Measurements from ENCODE around the gene TBKBP1. TPM values are rescaled to one million over a fixed set of nuclear protein-coding genes. Genes with fewer than 3 reads are reported as not detected.

The TBKBP1 gene
- total and polyA plus RNA-seq, 9 of the 15 experiments (the other 6 are each of a cell fraction or from before 2014, with no cell fraction given): 0.03 to 15.6 (median 6.8) TPM

GRCh38 chr17:47649153-47649971 is 44.6 kb upstream of the TBKBP1 start, which contains the start of gene KPNB1 (continued):
- TF ChIP-seq RERE (CRISPR knock-in tag; IDR thresholded peaks at IDR 0.05; ENCODE audit: borderline replicate concordance) (no peak), ZNF239 (CRISPR knock-in tag; IDR thresholded peaks at IDR 0.05) (no peak), SIN3B (IDR thresholded peaks at IDR 0.05; ENCODE audit: low read depth) (peak; percentile 52; the same call in 1 of the 2 replicates), AFF1 (IDR thresholded peaks at IDR 0.05; ENCODE audit: low read depth in 1 of 2, partially characterized antibody in 2 of 2) (peak in 1 of 2 experiments; percentile 50), ZNF197 (CRISPR knock-in tag; IDR thresholded peaks at IDR 0.05; ENCODE audit: low read depth) (0 out of 2 replicates have a peak, but pooled peaks have one; percentile 9), ZNF79 (CRISPR knock-in tag; IDR thresholded peaks at IDR 0.05; ENCODE audit: low read depth) (no peak), ETV6 (IDR thresholded peaks at IDR 0.05; ENCODE audit: borderline replicate concordance in 1 of 2, low read depth in 2 of 2, low read length in 1 of 2) (no peak), ETV6 (CRISPR knock-in tag; IDR thresholded peaks at IDR 0.05; ENCODE audit: borderline replicate concordance) (peak; percentile 86), ZNF282 (CRISPR knock-in tag; IDR thresholded peaks at IDR 0.05) (no peak), IRF1 (CRISPR knock-in tag; IDR thresholded peaks at IDR 0.05; ENCODE audit: borderline replicate concordance) (no peak), CSDE1 (IDR thresholded peaks at IDR 0.05) (no peak), SNRNP70 (optimal IDR thresholded peaks at IDR 0.05; ENCODE audit: low read depth, low read length) (no peak), BDP1 (IDR thresholded peaks at IDR 0.05; ENCODE audit: insufficient read depth, insufficient read length) (no peak), KAT8 (IDR thresholded peaks at IDR 0.05; ENCODE audit: low read depth) (no peak), PKNOX1 (IDR thresholded peaks at IDR 0.05) (peak; percentile 68), MEF2D (tag; conservative IDR thresholded peaks at IDR 0.05; ENCODE audit: low read depth) (peak; percentile 25; the same call in 1 of the 2 replicates)
